ENCODE data around the gene EFCAB13.

The EFCAB13 gene

GRCh38 chr17:47281216-47281615, 42.5 kb upstream of the EFCAB13 start:
- no peak overlapping the region for H2AFZ ChIP-seq (ENCODE audit: low read length, unreplicated experiment)
- H3K27ac ChIP-seq (ENCODE audit: low read depth, low read length): peak overlapping the region; percentile 99; the same call in 1 of the 2 replicates
- peaks cover 67% of the 10 kb centered on the region for H3K4me1 ChIP-seq (ENCODE audit: control insufficient read depth, insufficient read depth, low read length, unreplicated experiment)
- no peaks in the 10 kb centered on the region for H3K36me3 ChIP-seq (ENCODE audit: insufficient read depth, low read length)
- H3K4me3 ChIP-seq (ENCODE audit: low read depth, low read length): no peak overlapping the region
- H3K27me3 ChIP-seq (ENCODE audit: insufficient read depth, low read length): no peaks in the 10 kb centered on the region
- no peaks in the 10 kb centered on the region for H3K79me2 ChIP-seq (ENCODE audit: control insufficient read depth, insufficient read depth, low read length, unreplicated experiment)

GRCh38 chr17:47285003-47285402, 38.8 kb upstream of the EFCAB13 start:
- Histone ChIP-seq H3K27me3 (ENCODE audit: insufficient read depth, low read length) (no peaks in the 10 kb centered on the region), H2AFZ (ENCODE audit: low read length, unreplicated experiment) (no peak overlapping the region), H3K27ac (ENCODE audit: low read depth, low read length) (no peak overlapping the region), H3K4me3 (ENCODE audit: low read depth, low read length) (no peak overlapping the region), H3K36me3 (ENCODE audit: insufficient read depth, low read length) (peaks cover 8% of the 10 kb centered on the region; the same call in 1 of the 2 replicates), H3K4me1 (ENCODE audit: control insufficient read depth, insufficient read depth, low read length, unreplicated experiment) (peaks cover 59% of the 10 kb centered on the region), H3K79me2 (ENCODE audit: control insufficient read depth, insufficient read depth, low read length, unreplicated experiment) (no peaks in the 10 kb centered on the region)

GRCh38 chr17:47286198-47286914, 37.4 kb upstream of the EFCAB13 start:
- Histone ChIP-seq H3K4me1 (ENCODE audit: control insufficient read depth, insufficient read depth, low read length, unreplicated experiment) (peaks cover 45% of the 10 kb centered on the region), H3K4me3 (ENCODE audit: low read depth, low read length) (no peak overlapping the region), H3K36me3 (ENCODE audit: insufficient read depth, low read length) (peaks cover 14% of the 10 kb centered on the region; the same call in 1 of the 2 replicates), H3K79me2 (ENCODE audit: control insufficient read depth, insufficient read depth, low read length, unreplicated experiment) (no peaks in the 10 kb centered on the region), H3K27me3 (ENCODE audit: insufficient read depth, low read length) (no peaks in the 10 kb centered on the region), H2AFZ (ENCODE audit: low read length, unreplicated experiment) (no peak overlapping the region), H3K27ac (ENCODE audit: low read depth, low read length) (peak overlapping the region; percentile 49)

DNA sequence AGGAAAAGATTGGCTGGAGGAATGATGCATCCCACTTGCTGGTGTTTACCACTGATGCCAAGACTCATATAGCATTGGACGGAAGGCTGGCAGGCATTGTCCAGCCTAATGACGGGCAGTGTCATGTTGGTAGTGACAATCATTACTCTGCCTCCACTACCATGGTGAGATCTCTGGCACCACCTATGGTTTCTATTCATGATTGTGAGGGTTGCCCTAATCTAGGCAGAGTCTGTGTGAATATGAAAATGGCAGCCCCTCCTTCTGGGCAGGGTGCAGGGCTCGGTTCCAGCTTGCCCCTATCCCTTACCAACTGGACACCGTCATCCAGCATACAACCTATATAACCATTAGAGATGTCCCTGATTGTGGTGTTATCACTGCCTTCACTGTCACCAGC, 36.7 kb upstream of the EFCAB13 start:
- Histone ChIP-seq H3K4me1 (ENCODE audit: control insufficient read depth, insufficient read depth, low read length, unreplicated experiment) (peaks cover 43% of the 10 kb centered on the region), H3K27ac (ENCODE audit: low read depth, low read length) (peak overlapping the region; percentile 49), H3K36me3 (ENCODE audit: insufficient read depth, low read length) (peaks cover 14% of the 10 kb centered on the region; the same call in 1 of the 2 replicates), H3K79me2 (ENCODE audit: control insufficient read depth, insufficient read depth, low read length, unreplicated experiment) (no peaks in the 10 kb centered on the region), H3K4me3 (ENCODE audit: low read depth, low read length) (no peak overlapping the region), H3K27me3 (ENCODE audit: insufficient read depth, low read length) (no peaks in the 10 kb centered on the region), H2AFZ (ENCODE audit: low read length, unreplicated experiment) (no peak overlapping the region)

DNA sequence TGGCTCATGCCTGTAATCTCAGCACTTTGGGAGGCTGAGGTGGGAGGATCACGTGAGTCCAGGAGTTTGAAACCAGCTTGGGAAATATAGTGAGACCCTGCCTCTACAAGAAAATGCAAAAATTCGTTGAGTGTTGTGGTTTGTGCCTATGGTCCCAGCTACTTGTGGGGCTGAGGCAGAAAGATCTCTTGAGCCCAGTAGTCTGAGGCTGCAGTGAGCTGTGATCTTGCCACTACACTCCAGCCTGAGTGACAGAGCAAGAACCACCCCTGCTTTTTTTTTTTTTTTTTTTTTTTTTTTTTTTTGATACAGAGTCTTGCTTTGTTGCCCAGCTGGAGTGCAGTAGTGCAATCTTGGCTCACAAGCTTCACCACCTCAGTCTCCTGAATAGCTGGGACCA, 36.1 kb upstream of the EFCAB13 start:
- H3K4me1 ChIP-seq (ENCODE audit: control insufficient read depth, insufficient read depth, low read length, unreplicated experiment): peaks cover 43% of the 10 kb centered on the region
- no peak overlapping the region for H2AFZ ChIP-seq (ENCODE audit: low read length, unreplicated experiment)
- no peak overlapping the region for H3K27ac ChIP-seq (ENCODE audit: low read depth, low read length)

GRCh38 chr17:47288531-47289116, 35.1 kb upstream of the EFCAB13 start:
- Histone ChIP-seq H3K4me1 (ENCODE audit: control insufficient read depth, insufficient read depth, low read length, unreplicated experiment) (peaks cover 39% of the 10 kb centered on the region), H3K4me3 (ENCODE audit: low read depth, low read length) (peak overlapping the region; percentile 37; the same call in 1 of the 2 replicates), H3K36me3 (ENCODE audit: insufficient read depth, low read length) (peaks cover 17% of the 10 kb centered on the region; the same call in 1 of the 2 replicates), H3K27me3 (ENCODE audit: insufficient read depth, low read length) (no peaks in the 10 kb centered on the region), H2AFZ (ENCODE audit: low read length, unreplicated experiment) (no peak overlapping the region), H3K79me2 (ENCODE audit: control insufficient read depth, insufficient read depth, low read length, unreplicated experiment) (no peaks in the 10 kb centered on the region), H3K27ac (ENCODE audit: low read depth, low read length) (peak overlapping the region; percentile 42; the same call in 1 of the 2 replicates)

More for the DNA sequence above, 36.1 kb upstream of the EFCAB13 start:
- Histone ChIP-seq H3K4me3 (ENCODE audit: low read depth, low read length) (no peak overlapping the region), H3K79me2 (ENCODE audit: control insufficient read depth, insufficient read depth, low read length, unreplicated experiment) (no peaks in the 10 kb centered on the region), H3K36me3 (ENCODE audit: insufficient read depth, low read length) (peaks cover 17% of the 10 kb centered on the region; the same call in 1 of the 2 replicates), H3K27me3 (ENCODE audit: insufficient read depth, low read length) (no peaks in the 10 kb centered on the region)

GRCh38 chr17:47289302-47289701, 34.5 kb upstream of the EFCAB13 start:
- H3K79me2 ChIP-seq (ENCODE audit: control insufficient read depth, insufficient read depth, low read length, unreplicated experiment): no peaks in the 10 kb centered on the region
- no peak overlapping the region for H3K27ac ChIP-seq (ENCODE audit: low read depth, low read length)
- H3K27me3 ChIP-seq (ENCODE audit: insufficient read depth, low read length): no peaks in the 10 kb centered on the region
- H3K4me3 ChIP-seq (ENCODE audit: low read depth, low read length): no peak overlapping the region
- H3K36me3 ChIP-seq (ENCODE audit: insufficient read depth, low read length): peaks cover 17% of the 10 kb centered on the region; the same call in 1 of the 2 replicates
- H2AFZ ChIP-seq (ENCODE audit: low read length, unreplicated experiment): no peak overlapping the region
- peaks cover 39% of the 10 kb centered on the region for H3K4me1 ChIP-seq (ENCODE audit: control insufficient read depth, insufficient read depth, low read length, unreplicated experiment)

- Histone ChIP-seq H3K27ac (ENCODE audit: low read depth, low read length) (no peak overlapping the region), H3K4me1 (ENCODE audit: control insufficient read depth, insufficient read depth, low read length, unreplicated experiment) (peaks cover 48% of the 10 kb centered on the region), H3K79me2 (ENCODE audit: control insufficient read depth, insufficient read depth, low read length, unreplicated experiment) (peaks cover 3% of the 10 kb centered on the region), H3K36me3 (ENCODE audit: insufficient read depth, low read length) (peaks cover 20% of the 10 kb centered on the region; the same call in 1 of the 2 replicates), H3K27me3 (ENCODE audit: insufficient read depth, low read length) (no peaks in the 10 kb centered on the region), H3K4me3 (ENCODE audit: low read depth, low read length) (no peak overlapping the region), H2AFZ (ENCODE audit: low read length, unreplicated experiment) (no peak overlapping the region)
Measured at GRCh38 chr17:47290870-47291241, 32.9 kb upstream of the EFCAB13 start.

DNA sequence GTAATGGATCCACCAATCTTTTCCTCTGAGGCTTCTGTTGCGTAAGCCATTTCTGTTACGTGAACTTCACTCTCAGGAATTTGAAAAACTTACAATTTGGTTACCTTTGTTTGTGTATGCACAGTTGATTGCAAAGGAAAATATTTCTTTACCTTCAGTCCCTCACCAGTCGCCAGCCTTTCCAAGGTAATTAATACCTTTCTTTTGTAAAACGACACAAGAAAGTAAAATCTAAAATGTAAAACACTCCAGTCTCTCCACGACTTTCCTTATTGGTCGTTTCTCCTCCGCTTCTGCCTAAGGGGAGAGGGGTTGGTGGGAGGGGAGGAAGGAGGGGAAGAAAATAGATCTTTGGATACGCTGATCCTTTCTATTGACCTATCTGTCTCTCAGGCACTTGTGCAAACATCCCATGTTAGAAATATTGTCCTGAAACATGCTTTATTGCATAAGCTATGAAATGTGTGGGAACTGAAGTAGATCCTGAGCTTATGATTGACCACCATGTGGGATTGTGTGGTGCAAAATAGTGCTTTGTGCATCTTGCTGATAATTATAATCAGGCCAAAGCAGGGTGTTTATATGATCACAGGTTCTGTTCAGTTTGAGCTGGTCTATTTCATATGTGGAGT, 32.4 kb upstream of the EFCAB13 start:
- Histone ChIP-seq H2AFZ (ENCODE audit: low read length, unreplicated experiment) (no peak overlapping the region), H3K79me2 (ENCODE audit: control insufficient read depth, insufficient read depth, low read length, unreplicated experiment) (peaks cover 3% of the 10 kb centered on the region), H3K36me3 (ENCODE audit: insufficient read depth, low read length) (peaks cover 20% of the 10 kb centered on the region; the same call in 1 of the 2 replicates), H3K4me3 (ENCODE audit: low read depth, low read length) (no peak overlapping the region), H3K4me1 (ENCODE audit: control insufficient read depth, insufficient read depth, low read length, unreplicated experiment) (peaks cover 43% of the 10 kb centered on the region), H3K27me3 (ENCODE audit: insufficient read depth, low read length) (no peaks in the 10 kb centered on the region), H3K27ac (ENCODE audit: low read depth, low read length) (no peak overlapping the region)

DNA sequence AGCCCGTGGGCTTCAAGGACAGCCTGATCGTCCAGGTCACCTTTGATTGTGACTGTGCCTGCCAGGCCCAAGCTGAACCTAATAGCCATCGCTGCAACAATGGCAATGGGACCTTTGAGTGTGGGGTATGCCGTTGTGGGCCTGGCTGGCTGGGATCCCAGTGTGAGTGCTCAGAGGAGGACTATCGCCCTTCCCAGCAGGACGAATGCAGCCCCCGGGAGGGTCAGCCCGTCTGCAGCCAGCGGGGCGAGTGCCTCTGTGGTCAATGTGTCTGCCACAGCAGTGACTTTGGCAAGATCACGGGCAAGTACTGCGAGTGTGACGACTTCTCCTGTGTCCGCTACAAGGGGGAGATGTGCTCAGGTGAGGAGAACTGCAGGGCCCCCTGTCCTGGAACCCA, 31.5 kb upstream of the EFCAB13 start:
- Histone ChIP-seq H3K4me1 (ENCODE audit: control insufficient read depth, insufficient read depth, low read length, unreplicated experiment) (peaks cover 35% of the 10 kb centered on the region), H3K4me3 (ENCODE audit: low read depth, low read length) (no peak overlapping the region), H3K36me3 (ENCODE audit: insufficient read depth, low read length) (peaks cover 16% of the 10 kb centered on the region; the same call in 1 of the 2 replicates), H3K27ac (ENCODE audit: low read depth, low read length) (no peak overlapping the region), H3K79me2 (ENCODE audit: control insufficient read depth, insufficient read depth, low read length, unreplicated experiment) (peaks cover 3% of the 10 kb centered on the region), H3K27me3 (ENCODE audit: insufficient read depth, low read length) (no peaks in the 10 kb centered on the region), H2AFZ (ENCODE audit: low read length, unreplicated experiment) (no peak overlapping the region)

Measured in ACC112 (cell line).